Measurements from ENCODE around the gene TDP2.
"Not testable (repeated sequence)": the region's sequence is repeated elsewhere in the genome, so short reads cannot be mapped to it uniquely, and the experiment has no call there.

The TDP2 gene, protein sequence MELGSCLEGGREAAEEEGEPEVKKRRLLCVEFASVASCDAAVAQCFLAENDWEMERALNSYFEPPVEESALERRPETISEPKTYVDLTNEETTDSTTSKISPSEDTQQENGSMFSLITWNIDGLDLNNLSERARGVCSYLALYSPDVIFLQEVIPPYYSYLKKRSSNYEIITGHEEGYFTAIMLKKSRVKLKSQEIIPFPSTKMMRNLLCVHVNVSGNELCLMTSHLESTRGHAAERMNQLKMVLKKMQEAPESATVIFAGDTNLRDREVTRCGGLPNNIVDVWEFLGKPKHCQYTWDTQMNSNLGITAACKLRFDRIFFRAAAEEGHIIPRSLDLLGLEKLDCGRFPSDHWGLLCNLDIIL

DNA sequence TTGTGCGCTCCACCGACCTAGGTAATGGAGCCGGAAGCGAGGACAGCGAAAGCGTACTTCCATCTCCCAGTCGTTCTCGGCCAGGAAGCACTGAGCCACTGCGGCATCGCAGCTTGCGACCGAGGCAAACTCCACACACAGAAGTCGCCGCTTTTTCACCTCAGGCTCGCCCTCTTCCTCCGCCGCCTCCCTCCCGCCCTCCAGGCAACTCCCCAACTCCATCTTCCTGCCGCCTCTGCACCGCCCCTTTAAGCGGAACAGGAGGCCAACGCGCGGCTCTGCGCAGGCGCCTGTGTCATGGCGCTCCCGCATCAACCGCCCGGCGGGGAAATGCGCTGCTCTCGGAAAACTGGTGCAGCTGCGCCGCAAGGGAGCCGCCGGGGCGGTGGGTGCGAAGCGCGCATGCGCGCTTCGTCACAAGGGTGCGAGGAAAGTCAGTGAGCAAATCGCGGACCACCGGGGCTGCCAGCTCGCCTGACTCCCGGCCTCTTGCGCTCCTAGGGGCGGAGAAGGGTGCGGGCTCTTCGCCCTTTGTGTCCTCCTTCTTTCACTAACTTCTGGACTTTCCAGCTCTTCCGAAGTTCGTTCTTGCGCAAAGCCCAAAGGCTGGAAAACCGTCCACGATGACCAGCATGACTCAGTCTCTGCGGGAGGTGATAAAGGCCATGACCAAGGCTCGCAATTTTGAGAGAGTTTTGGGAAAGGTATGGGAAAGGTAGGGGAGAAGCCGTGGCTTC lies at the start of gene TDP2, which contains the start of gene ACOT13:
TSS of gene TDP2 (minus strand) at position 259 of the 737 bp plus-strand sequence. CDS start at position 222, 37 bp downstream.
TSS of gene ACOT13 (plus strand) at position 437 of the 737 bp plus-strand sequence. CDS start at position 624, 187 bp downstream.
- DNase-seq (ENCODE audit: low spot score), result peak; percentile 97
- FAIRE-seq, result no peak

DNA sequence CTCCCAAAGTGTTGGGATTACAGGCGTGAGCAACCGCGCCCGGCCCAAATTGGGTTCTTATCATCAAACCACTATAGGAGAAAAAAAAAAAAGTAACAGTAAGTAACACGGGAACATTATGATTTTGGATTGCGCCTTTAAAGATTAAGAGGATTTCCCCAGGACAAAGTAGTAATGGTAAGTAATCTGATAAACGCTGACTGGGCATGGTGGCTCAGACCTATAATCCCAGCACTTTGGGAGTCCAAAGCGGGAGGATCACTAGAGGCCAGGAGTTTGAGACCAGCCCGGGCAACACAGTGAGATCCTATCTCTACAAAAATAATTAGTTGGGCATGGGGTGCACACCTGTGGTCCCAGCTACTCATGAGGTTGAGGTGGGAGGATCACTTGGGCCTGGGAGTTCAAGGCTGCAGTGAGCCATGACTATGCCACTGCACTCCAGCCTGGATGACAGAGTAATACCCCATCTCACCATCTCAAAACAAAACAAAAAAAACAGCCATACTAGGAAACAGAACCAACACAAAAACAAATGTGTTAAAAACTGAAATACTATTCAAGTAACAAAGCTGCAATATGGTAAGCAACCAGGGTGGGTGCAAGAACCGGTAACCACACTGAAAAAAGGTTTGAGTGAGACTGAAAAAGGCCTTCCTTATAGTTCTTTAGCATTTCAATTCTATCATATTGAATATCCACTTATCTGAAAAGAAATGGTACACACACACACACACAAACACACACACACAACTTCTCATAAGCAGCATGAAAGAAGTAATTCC lies 44.0 kb upstream of the TDP2 start:
- no peak for DNase-seq (ENCODE audit: low spot score)
- FAIRE-seq, result no peak

DNA sequence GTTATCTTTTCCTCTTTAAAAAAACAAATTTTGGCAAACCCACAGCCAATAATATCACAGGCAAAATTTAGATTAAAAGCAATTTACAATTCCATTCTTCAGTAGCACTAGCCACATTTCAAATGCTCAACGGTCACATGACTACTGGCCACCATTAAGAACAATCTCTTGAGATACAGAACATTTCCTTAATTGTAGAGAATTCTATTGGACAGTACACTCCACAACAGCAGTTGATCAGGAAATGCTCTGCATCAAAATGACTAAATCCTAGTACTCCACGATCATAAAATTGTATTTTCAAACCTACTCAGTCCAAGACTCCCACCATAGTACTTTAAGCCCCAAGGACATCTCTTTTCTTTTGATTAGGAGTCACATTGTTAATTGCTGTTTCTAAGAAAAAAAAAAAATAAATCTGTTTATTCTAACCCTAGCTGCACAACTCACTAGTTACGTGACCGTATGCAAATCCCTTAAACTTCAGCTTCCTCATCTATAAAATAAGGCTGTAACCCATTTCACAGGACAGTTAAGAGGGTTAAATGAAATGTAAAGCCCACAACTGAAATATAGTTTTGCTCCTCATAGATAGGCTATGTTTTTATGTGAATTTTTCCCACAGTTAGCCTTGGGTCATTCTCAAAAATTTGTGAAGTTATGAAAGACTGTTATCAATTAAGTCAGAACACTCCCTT lies 42.5 kb upstream of the TDP2 start:
- FAIRE-seq (no peak), DNase-seq (ENCODE audit: low spot score) (no peak)

DNA sequence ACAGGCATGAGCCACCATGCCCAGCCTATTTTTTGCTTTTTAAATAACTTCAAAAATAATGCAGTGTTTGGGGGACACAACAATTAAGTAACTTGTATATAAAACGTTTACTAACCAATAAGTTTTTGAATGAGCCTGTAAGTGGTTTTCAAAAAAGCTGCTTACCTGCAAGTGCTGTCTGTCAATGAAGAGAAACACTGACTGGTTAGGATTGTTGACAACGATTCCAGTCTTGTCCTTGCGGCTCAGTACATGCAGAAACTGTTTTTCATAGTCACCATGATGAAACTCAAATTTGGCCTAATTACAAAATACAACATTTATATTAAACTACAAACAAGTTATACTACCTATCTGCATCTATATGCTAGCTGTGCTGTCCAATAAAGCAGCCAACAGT lies 41.9 kb upstream of the TDP2 start:
- no peak for FAIRE-seq
- DNase-seq (ENCODE audit: low spot score), result no peak

DNA sequence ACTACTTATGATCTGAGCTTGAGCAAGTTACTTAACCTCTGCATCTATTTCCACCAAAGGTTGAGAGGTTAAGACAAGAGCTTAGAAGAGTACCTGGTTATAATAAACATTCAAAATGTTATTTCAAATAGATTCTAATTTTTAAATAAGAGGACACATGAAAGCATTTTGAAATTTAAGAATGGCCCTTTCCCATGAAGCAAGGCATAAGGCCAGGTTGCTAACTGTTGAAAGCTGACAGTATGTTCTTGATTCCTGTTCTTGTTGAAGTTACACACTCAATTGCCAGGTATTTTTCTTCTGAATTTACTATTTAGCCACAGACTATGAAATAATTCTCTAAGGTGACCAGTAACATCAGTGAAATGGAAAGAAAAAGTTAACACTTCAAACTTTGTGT lies 37.8 kb upstream of the TDP2 start:
- DNase-seq (ENCODE audit: low spot score) (no peak), FAIRE-seq (no peak)

DNA sequence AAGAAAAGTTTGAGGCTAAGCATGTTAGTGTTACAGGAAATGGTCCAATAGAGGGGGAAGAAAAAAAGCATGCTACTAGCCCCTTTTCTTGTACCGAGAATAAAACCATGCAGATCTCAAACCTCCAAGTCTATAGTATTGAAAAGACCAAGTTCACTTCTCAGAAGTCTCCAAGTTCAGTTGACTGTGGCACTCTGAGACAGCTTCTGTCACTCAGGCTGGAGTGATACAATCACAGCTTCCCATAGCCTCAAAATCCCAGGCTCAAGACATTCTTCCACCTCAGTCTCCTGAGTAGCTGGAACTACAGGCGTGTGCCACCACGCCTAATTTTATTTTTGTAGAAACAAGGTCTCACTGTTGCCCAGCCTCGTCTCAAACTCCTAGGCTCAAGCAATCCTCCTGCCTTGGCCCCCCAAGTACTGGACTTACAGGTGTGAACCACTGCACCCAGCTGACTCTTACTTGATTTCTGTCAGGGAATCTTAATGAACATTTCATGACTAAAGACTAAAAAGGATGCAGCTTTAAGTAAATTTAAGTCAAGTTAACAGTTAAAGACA lies 36.1 kb upstream of the TDP2 start:
- no peak for DNase-seq (ENCODE audit: low spot score)
- FAIRE-seq, result no peak

DNA sequence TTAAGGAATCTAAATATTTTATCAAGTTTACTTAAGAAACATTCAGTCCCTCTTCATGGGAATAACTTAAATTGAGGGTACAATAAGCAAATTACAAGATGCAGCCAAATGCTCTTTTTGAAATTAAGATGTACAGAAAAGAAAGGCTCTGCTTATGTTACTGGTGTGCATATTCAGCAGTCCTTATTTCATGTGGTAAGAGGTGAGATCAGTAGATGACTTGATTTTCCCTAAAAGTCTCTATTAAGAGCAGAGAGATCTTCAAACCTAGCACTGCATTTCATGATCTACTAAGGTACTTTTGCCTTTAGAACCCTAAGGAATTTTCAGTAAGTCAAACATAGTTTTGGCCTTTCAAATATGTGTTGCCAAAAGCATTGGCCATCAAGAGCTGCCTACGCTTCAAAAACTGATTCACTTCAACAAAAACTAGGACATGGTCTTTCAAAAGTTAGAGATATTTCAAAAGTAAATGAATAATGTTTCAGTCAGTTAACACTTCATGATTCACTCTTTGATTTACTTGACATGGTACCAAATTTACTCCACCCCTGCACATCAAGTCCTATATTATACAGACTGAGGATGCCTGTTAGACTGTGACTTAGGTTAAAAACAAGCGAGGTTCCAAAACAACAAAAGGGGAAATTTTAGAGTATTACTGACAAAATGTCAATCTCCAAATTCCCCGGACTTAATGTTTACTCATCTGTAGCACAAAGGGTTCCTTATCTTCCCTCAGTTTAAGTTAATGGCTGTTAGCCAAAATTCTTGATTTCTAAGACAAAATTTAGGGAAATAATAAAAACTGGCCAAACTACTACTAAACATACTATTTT lies 33.0 kb upstream of the TDP2 start:
- FAIRE-seq (no peak), DNase-seq (ENCODE audit: low spot score) (no peak)

DNA sequence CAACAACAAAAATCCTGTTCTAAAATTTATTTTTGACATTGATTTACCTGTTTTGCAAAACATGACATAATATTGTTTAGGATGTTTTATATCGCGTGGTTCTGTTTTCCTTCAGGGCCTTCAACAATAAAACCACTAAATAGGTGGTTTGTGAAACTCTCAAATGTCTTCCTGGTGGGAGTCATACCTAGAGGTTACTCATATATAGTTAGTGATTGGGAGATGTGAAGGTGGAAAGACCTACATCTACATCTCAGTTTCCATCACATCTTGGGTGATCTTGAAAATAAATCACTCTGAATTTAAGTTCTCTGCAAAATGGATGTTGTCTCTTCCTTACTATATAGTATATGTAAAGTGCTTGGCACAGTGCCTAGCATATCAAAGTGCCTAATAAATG lies 29.4 kb upstream of the TDP2 start:
- FAIRE-seq (no peak), DNase-seq (ENCODE audit: low spot score) (no peak)

DNA sequence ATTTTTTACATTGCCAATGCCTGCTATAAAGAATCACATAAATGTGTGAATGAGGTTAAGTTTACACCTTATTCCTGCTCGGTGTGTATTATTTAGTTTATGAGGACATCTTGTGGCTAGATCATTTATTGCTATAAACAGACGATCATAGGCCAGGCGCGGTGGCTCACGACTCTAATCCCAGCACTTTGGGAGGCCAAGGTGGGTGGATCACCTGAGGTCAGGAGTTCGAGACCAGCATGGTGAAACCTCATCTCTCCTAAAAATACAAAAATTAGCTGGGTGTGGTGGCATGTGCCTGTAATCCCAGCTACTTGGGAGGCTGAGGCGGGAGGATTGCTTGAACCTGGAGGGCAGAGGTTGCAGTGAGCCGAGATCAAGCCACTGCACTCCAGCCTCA lies 28.9 kb upstream of the TDP2 start:
- not testable (repeated sequence) for FAIRE-seq
- DNase-seq (ENCODE audit: low spot score), result peak; percentile 25

DNA sequence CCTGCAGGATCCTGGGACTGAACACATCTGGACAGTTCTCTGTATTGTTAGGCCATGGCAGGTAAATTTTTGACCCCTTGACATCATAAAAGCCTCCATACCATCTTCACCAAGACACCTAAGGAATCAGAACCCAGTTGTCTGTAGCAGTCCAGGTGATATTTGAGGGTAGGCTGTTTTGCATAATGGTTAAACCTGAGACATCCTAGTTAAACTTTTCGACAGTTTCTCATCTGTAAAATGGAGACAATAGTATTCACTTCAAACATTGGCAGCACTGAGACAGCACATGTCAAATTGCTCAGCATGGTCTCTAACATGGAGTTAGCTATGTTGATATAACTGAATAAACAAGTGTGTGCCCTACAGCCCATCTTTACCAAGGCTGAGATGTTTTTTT lies 27.5 kb upstream of the TDP2 start:
- FAIRE-seq, result no peak
- no peak for DNase-seq (ENCODE audit: low spot score)

DNA sequence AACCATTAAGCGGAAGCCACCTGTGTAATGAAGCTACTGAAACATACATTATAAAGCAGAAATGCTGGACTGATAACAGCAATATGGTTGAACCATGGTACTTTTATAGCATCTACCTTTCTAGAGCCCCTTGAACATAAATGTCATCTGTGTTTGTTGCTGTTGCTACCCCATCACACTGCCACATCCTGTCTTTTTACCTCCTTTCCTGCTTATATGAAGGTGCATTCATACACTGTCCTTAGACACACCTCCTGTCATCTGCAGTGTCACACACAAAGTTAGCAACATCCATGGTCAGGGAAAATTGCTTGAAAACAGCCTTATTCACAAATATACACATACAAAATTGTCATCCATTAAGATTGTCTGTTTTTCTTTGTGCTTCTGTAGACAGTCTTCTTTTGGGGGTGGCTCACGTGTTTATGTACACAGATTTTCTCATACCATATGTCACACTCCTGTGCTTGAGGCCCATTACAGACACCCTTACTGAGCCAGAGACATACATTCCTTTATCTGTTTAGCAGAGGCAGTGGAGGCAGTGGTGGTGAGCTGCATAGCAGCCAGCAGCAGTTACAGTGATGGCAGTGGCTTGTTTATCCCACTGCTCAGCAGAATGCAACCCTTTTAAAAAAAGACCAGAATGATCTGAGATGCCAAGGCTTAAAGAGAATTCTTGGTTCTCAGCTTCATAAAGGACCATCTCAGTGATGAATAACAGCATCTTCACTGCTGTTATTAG lies 26.3 kb upstream of the TDP2 start:
- DNase-seq (ENCODE audit: low spot score) (no peak), FAIRE-seq (no peak)

DNA sequence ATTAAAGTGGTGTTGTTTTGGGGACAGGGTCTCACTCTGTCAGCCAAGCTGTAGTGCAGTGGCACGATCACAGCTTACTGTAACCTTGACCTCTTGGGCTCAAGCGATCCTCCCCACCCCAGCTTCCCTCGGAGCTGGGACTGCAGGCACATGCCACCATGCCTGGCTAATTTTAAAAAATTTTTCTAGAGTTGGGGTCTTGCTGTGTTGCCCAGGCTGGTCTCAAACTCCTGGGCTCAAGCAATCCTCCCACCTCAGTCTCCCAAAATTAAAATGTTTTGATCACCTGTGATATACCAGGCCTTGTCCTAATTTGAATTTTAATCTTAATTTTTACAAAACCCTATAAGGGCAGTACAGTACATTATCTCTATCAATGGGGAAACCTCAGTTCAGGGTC lies 25.7 kb upstream of the TDP2 start:
- DNase-seq (ENCODE audit: low spot score) (no peak), FAIRE-seq (no peak)

DNA sequence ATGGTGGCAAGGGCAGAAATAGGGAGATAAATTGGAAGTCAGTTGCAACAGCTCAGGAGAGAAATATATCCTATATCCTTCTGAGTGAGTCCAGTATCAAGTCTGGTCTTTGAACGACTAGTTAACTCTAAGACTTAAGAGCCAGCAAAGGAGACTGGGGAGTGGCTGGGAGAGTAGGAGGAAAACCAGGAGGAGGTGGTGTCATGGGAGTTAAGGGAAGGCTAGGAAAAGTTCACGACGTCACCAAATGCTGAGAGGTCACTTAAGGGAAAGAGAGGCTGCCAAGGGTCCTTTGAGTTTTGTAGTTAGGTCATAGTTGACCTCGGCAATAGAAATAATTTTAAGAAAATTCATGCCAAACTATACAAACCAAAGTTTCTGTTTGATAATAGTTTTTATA lies 25.3 kb upstream of the TDP2 start:
- no peak for FAIRE-seq
- DNase-seq (ENCODE audit: low spot score), result no peak

DNA sequence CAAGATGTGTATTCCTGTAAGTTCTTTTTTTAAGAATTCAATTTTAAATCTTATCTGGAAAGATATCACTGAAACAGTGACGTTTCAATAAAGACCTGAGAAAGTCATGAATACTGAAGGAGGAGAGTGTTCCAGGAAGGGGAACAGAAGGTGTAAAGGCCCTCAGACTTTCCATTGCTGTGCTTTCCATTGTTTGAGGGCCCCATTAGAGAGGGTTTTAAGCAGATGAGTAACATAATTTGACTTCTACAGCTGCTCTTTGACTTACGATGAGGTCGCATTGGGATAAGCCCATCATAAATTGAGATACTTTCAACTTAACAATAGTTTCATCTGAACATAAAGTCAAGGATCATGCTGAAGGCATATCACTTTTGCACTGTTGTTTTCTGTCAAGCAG lies 24.9 kb upstream of the TDP2 start:
- FAIRE-seq (no peak), DNase-seq (ENCODE audit: low spot score) (no peak)

DNA sequence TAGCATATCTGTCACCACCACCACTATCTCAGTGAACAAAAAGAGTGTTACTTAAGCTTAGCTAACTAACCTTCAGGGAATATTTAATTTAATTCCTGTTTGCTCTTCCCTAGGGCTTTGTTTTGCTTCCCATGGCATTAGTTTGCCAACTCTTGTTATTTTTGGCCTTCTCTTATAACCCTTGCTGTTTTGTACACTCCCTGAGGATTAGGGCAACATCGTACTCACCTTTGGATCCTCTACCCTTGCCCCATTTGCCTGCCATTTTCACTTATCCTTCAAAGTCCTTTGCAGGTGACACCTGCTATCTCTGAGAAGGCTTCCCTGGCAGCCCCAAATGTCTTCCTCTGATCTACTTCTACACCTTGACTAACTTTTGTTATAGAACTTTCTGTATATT lies 23.9 kb upstream of the TDP2 start:
- DNase-seq (ENCODE audit: low spot score), result no peak
- no peak for FAIRE-seq

DNA sequence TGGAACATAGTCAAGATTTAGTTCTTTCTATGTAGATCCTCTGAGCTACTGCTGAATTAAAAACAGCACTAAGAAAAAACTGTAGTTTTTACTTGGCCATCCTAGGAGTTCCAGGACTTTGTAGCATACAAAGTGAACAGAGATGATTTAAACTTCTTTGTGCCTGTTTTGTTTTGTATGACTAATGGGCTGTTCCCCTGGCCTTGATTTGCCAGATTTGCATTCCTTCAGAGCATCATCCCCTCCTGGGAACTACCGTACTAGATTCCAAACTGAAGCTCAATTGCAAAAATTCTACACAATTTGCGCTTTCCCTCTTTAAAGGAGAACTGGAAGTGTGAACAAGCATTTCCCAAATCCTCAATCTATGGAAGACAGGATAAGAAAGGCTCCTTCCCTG lies 23.3 kb upstream of the TDP2 start:
- no peak for FAIRE-seq
- DNase-seq (ENCODE audit: low spot score), result no peak

DNA sequence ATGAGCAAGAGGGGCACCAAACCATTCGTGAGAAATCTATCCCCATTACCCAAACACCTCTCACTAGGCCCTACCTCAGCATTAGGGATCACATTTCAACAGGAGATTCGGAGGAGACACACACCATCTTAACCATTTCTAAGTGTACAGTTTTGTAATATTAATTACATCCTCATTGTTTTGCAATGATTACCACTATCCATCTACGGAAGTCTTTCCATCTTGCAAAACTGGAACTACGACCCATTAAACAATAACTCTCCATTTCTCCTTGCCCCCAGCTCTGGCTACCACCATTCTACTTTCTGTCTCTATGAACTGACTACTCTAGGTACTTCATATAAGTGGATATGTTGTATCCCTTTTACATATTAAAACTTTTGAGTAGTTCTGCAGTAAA lies 20.2 kb upstream of the TDP2 start:
- no peak for DNase-seq (ENCODE audit: low spot score)
- FAIRE-seq, result no peak

DNA sequence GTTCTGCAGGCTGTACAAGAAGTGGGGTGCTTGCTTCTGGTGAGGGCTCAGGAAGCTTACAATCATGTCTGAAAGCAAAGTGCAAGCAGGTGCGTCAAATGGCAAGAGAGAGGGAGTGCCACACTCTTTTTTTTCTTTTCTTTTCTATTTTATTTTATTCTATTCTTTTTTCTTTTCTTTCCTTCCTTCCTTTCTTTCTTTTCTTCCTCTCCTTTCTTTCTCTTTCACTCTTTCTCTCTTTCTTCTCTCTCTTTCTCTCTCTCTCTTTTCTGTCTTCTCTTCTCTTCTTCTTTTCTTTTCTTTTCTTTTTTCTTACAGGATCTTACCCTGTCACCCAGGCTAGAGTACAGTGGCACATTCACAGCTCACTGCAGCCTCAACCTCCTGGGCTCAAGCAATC lies 19.7 kb upstream of the TDP2 start:
- FAIRE-seq, result no peak
- no peak for DNase-seq (ENCODE audit: low spot score)
